CD4-positive, alpha-beta T cell (primary cell): ENCODE results near the gene TBC1D22A. TPM values are rescaled to one million over a fixed set of nuclear protein-coding genes. Genes with fewer than 3 reads are reported as not detected.

ENCODE experiments used
- ATAC-seq: fragments of 200-7000 bp; cut with Tn5 transposase; one replicate; pipeline ENCODE4 v1.10.0; 2022; ENCODE audit warnings: mild to moderate bottlenecking; ENCODE audit not compliant: poor library complexity
- CTCF ChIA-PET: fragments of 350-600 bp; sonication (Branson Sonifier 250); formaldehyde crosslinking; loops from one replicate; lab custom pipeline; 2021; ENCODE audit warnings: antibody characterized with exemption, inconsistent platforms; lab: Charles Lee
- POLR2A ChIA-PET: fragments of 350-600 bp; sonication (Branson Sonifier 250); formaldehyde crosslinking; loops from one replicate; lab custom pipeline; 2021; ENCODE audit warnings: antibody characterized with exemption, inconsistent platforms; lab: Charles Lee
- DNase-seq, 14 experiments: peaks; one replicate each; pipeline ENCODE4 v3.0.0-alpha.2; 2013 to 2020; ENCODE audit warnings: mixed read lengths in 2 of 14
- H3K27ac ChIP-seq, 2 donors: one replicate each; pipeline versions ENCODE4 v1.5.1 to v1.7.0; 2013; ENCODE audit warnings: low read length in 2 of 2, low read depth in 1 of 2, mild to moderate bottlenecking in 1 of 2
- H3K27me3 ChIP-seq, 2 experiments: 1 replicate in 1 of 2; 2 replicates in 1 of 2; pipeline versions ENCODE4 v1.6.1 to v1.7.0; 2013; ENCODE audit warnings: low read length in 2 of 2, control low read depth in 1 of 2, mild to moderate bottlenecking in 1 of 2, moderate library complexity in 1 of 2; ENCODE audit not compliant: insufficient read depth in 2 of 2, control insufficient read depth in 1 of 2
- H3K36me3 ChIP-seq: one replicate; pipeline ENCODE4 v1.6.1; 2013; ENCODE audit warnings: low read length, control low read depth; ENCODE audit not compliant: insufficient read depth
- H3K4me1 ChIP-seq: one replicate; pipeline ENCODE4 v1.6.1; 2013; ENCODE audit warnings: low read length, control low read depth; ENCODE audit not compliant: insufficient read depth
- H3K4me3 ChIP-seq: one replicate; pipeline ENCODE4 v1.5.1; 2013; ENCODE audit warnings: mild to moderate bottlenecking, low read length, moderate library complexity
- H3K9me3 ChIP-seq, 2 experiments: 1 replicate in 1 of 2; 2 replicates in 1 of 2; pipeline versions ENCODE4 v1.6.1 to v1.7.0; 2013; ENCODE audit warnings: low read length in 2 of 2, mild to moderate bottlenecking in 2 of 2, control low read depth in 1 of 2, moderate library complexity in 1 of 2; ENCODE audit not compliant: control insufficient read depth in 1 of 2, insufficient read depth in 1 of 2
- H3K27ac Mint-ChIP-seq: one replicate; pipeline ENCODE4 v1.8.0; 2020; ENCODE audit warnings: mixed read lengths
- H3K27me3 Mint-ChIP-seq: one replicate; pipeline ENCODE4 v1.8.0; 2021; ENCODE audit warnings: mixed read lengths
- H3K36me3 Mint-ChIP-seq: one replicate; pipeline ENCODE4 v1.8.0; 2021; ENCODE audit warnings: low read depth, mixed read lengths
- H3K4me1 Mint-ChIP-seq: one replicate; pipeline ENCODE4 v1.8.0; 2021; ENCODE audit warnings: low read depth, mixed read lengths
- H3K4me3 Mint-ChIP-seq: one replicate; pipeline ENCODE4 v1.8.0; 2020; ENCODE audit warnings: mild to moderate bottlenecking, mixed read lengths
- H3K9me3 Mint-ChIP-seq: one replicate; pipeline ENCODE4 v1.8.0; 2020; ENCODE audit warnings: mixed read lengths
- CTCF ChIP-seq: fragments of 200-600 bp; IDR thresholded peaks from one replicate; pipeline ENCODE4 v1.8.0; 2022; ENCODE audit warnings: antibody characterized with exemption, mild to moderate bottlenecking
- intact Hi-C, 2 experiments: fragments of 100-400 bp; cut with DNase I in 1 of 2; cut with micrococcal nuclease in 1 of 2; formaldehyde crosslinking; loops; one replicate each; pipeline versions ENCODE4 v1.15.1 to v1.9.0; 2023 to 2025; cut with DNase I, micrococcal nuclease
- total RNA-seq, 174 experiments: library from RNA in 2 of 174; stranded (reverse) in 2 of 174; gene quantifications; one replicate each; pipeline ENCODE4 v1.2.3 and lab custom pipeline; 2021 to 2026

Gene TBC1D22A
- total RNA-seq, 2 experiments from 2014 or later, result 27.1 to 31.7 TPM

- DNase-seq (no peak), ATAC-seq (no peak)
- Histone ChIP-seq H3K4me1 (peaks cover 8% of the 10 kb centered on the region), H3K4me3 (no peak overlapping the region), H3K36me3 (peaks cover 3% of the 10 kb centered on the region), H3K27ac (no peak overlapping the region), H3K9me3 (no peaks in the 10 kb centered on the region), H3K27me3 (no peaks in the 10 kb centered on the region)
- no peaks in the 10 kb centered on the region for H3K27me3 Mint-ChIP-seq
- intact Hi-C loops, result no loop called here
- H3K4me3 Mint-ChIP-seq, result no peak overlapping the region
- H3K36me3 Mint-ChIP-seq, result peaks cover 5% of the 10 kb centered on the region
- CTCF ChIA-PET, result no interaction called here
- peaks cover 34% of the 10 kb centered on the region for H3K4me1 Mint-ChIP-seq
- POLR2A ChIA-PET, result no interaction called here
- no peak overlapping the region for H3K27ac Mint-ChIP-seq
- no peak for TF ChIP-seq CTCF
- H3K9me3 Mint-ChIP-seq, result no peaks in the 10 kb centered on the region
These were observed 204.0 kb downstream of the TBC1D22A start for GRCh38 chr22:46966495-46966845.

- POLR2A ChIA-PET, result no interaction called here
- DNase-seq (no peak), ATAC-seq (no peak)
- Histone ChIP-seq H3K27ac (no peak overlapping the region), H3K4me3 (no peak overlapping the region), H3K9me3 (no peaks in the 10 kb centered on the region), H3K36me3 (peaks cover 3% of the 10 kb centered on the region), H3K27me3 (no peaks in the 10 kb centered on the region), H3K4me1 (peaks cover 8% of the 10 kb centered on the region)
- H3K36me3 Mint-ChIP-seq, result peaks cover 4% of the 10 kb centered on the region
- no peak overlapping the region for H3K27ac Mint-ChIP-seq
- no peaks in the 10 kb centered on the region for H3K27me3 Mint-ChIP-seq
- H3K9me3 Mint-ChIP-seq, result no peaks in the 10 kb centered on the region
- no peak overlapping the region for H3K4me3 Mint-ChIP-seq
- TF ChIP-seq CTCF, result no peak
- CTCF ChIA-PET, result no interaction called here
- H3K4me1 Mint-ChIP-seq, result peaks cover 34% of the 10 kb centered on the region
- intact Hi-C loops, result no loop called here
These were observed 204.4 kb downstream of the TBC1D22A start for GRCh38 chr22:46966846-46967245.

GRCh38 chr22:46967445-46968358 lies 205.3 kb downstream of the TBC1D22A start:
- Mint-ChIP-seq H3K9me3 (no peaks in the 10 kb centered on the region), H3K27me3 (no peaks in the 10 kb centered on the region), H3K36me3 (peaks cover 4% of the 10 kb centered on the region), H3K4me1 (peaks cover 34% of the 10 kb centered on the region), H3K27ac (no peak overlapping the region), H3K4me3 (no peak overlapping the region)
- Histone ChIP-seq H3K27ac (no peak overlapping the region), H3K4me3 (no peak overlapping the region), H3K4me1 (peaks cover 8% of the 10 kb centered on the region), H3K9me3 (no peaks in the 10 kb centered on the region), H3K27me3 (no peaks in the 10 kb centered on the region), H3K36me3 (peaks cover 8% of the 10 kb centered on the region)
- ATAC-seq (no peak), DNase-seq (no peak)
- no peak for TF ChIP-seq CTCF
- ChIA-PET CTCF (interaction anchor here (0.5 kb wide), 1 partner anchor 424 kb away, joined by 3 read pairs; no protein-coding TSS in a partner anchor), POLR2A (no interaction called here)
- intact Hi-C loops, result no loop called here
